ENCODE results near the gene NCKAP5.

NCKAP5 gene

GRCh38 chr2:133574620-133575019, 6.4 kb upstream of the NCKAP5 start:
- no peak for DNase-seq (ENCODE audit: low read depth in 2 of 3, low spot score in 2 of 3)

- DNase-seq (ENCODE audit: low read depth in 2 of 3, low spot score in 2 of 3), result no peak
Observed at GRCh38 chr2:133574186-133574585, 5.9 kb upstream of the NCKAP5 start.

- DNase-seq (ENCODE audit: low read depth in 2 of 3, low spot score in 2 of 3), result no peak
Observed at GRCh38 chr2:133573491-133574162, 5.4 kb upstream of the NCKAP5 start.

GRCh38 chr2:133571249-133571648, 3.0 kb upstream of the NCKAP5 start:
- no peak for DNase-seq (ENCODE audit: low read depth in 2 of 3, low spot score in 2 of 3)

- DNase-seq (ENCODE audit: low read depth in 2 of 3, low spot score in 2 of 3), result no peak
Observed at GRCh38 chr2:133570542-133570941, 2.3 kb upstream of the NCKAP5 start.

GRCh38 chr2:133569286-133569830, 1.1 kb upstream of the NCKAP5 start:
- no peak for DNase-seq (ENCODE audit: low read depth in 2 of 3, low spot score in 2 of 3)

GRCh38 chr2:133568598-133568997, 335 bp upstream of the NCKAP5 start:
- no peak for DNase-seq (ENCODE audit: low read depth in 2 of 3, low spot score in 2 of 3)

GRCh38 chr2:133562558-133562957, 5.7 kb downstream of the NCKAP5 start:
- DNase-seq (ENCODE audit: low read depth in 2 of 3, low spot score in 2 of 3), result no peak

- DNase-seq (ENCODE audit: low read depth in 2 of 3, low spot score in 2 of 3), result no peak
Observed at GRCh38 chr2:133561045-133561852, 7.0 kb downstream of the NCKAP5 start.

- no peak for DNase-seq (ENCODE audit: low read depth in 2 of 3, low spot score in 2 of 3)
Observed at GRCh38 chr2:133557614-133558013, 10.6 kb downstream of the NCKAP5 start.

- no peak for DNase-seq (ENCODE audit: low read depth in 2 of 3, low spot score in 2 of 3)
Observed at GRCh38 chr2:133553838-133554408, 14.3 kb downstream of the NCKAP5 start.

- no peak for DNase-seq (ENCODE audit: low read depth in 2 of 3, low spot score in 2 of 3)
Observed at GRCh38 chr2:133553251-133553650, 15.0 kb downstream of the NCKAP5 start.

- DNase-seq (ENCODE audit: low read depth in 2 of 3, low spot score in 2 of 3), result no peak
Observed at GRCh38 chr2:133552821-133553220, 15.4 kb downstream of the NCKAP5 start.

- DNase-seq (ENCODE audit: low read depth in 2 of 3, low spot score in 2 of 3), result no peak
Observed at GRCh38 chr2:133541797-133542196, 26.5 kb downstream of the NCKAP5 start.

- DNase-seq (ENCODE audit: low read depth in 2 of 3, low spot score in 2 of 3), result no peak
Observed at GRCh38 chr2:133541376-133541775, 26.9 kb downstream of the NCKAP5 start.

- no peak for DNase-seq (ENCODE audit: low read depth in 2 of 3, low spot score in 2 of 3)
Observed at GRCh38 chr2:133532919-133533318, 35.3 kb downstream of the NCKAP5 start.

- DNase-seq (ENCODE audit: low read depth in 2 of 3, low spot score in 2 of 3), result no peak
Observed at GRCh38 chr2:133531382-133531781, 36.9 kb downstream of the NCKAP5 start.

- no peak for DNase-seq (ENCODE audit: low read depth in 2 of 3, low spot score in 2 of 3)
Observed at GRCh38 chr2:133530645-133531044, 37.6 kb downstream of the NCKAP5 start.

- DNase-seq (ENCODE audit: low read depth in 2 of 3, low spot score in 2 of 3), result no peak
Observed at GRCh38 chr2:133526530-133527300, 41.5 kb downstream of the NCKAP5 start.

- DNase-seq (ENCODE audit: low read depth in 2 of 3, low spot score in 2 of 3), result no peak
Observed at GRCh38 chr2:133525613-133526529, 42.4 kb downstream of the NCKAP5 start.
